Diencephalon (tissue), 1 donor: ENCODE data around the gene OR1J1. TPM values are rescaled to one million over a fixed set of nuclear protein-coding genes. Genes with fewer than 3 reads are reported as not detected.

Experiments used
- total RNA-seq: library from RNA; depleted of rRNA; stranded (reverse); fragments of >200 nt; gene quantifications from one replicate; pipeline ENCODE4 v1.2.3, GENCODE V29; 2014

The OR1J1 gene
- total RNA-seq = not detected

GRCh38 chr9:122477826-122478225, at the start of gene OR1J1:
Gene OR1J1 (minus strand): TSS chr9:122477926. CDS start chr9:122477926, 0 bp downstream.

GRCh38 chr9:122527193-122527592, 49.5 kb upstream of the OR1J1 start, which contains the start of gene OR1N1:
Gene OR1N1 (minus strand): TSS chr9:122527293. CDS start chr9:122527293, 0 bp downstream.

GRCh38 chr9:122518841-122519240, 41.1 kb upstream of the OR1J1 start, which contains the start of gene OR1J4:
Gene OR1J4 (plus strand): TSS chr9:122519141. CDS start chr9:122519141, 0 bp downstream.

GRCh38 chr9:122510502-122510901, 32.8 kb upstream of the OR1J1 start, which contains the start of gene OR1J2:
Gene OR1J2 (plus strand): TSS chr9:122510802. CDS start chr9:122510802, 0 bp downstream.

Other genes with a start within 250 kb of the OR1J1 start
- gene LHX6, start 249.0 kb downstream of the OR1J1 start, total RNA-seq = 22.1 TPM
- 21.0 TPM for gene RBM18, start 213.1 kb downstream of the OR1J1 start, total RNA-seq
- 25.1 TPM for gene MRRF, start 213.0 kb downstream of the OR1J1 start, total RNA-seq
- 1.4 TPM for gene PTGS1, start 106.9 kb downstream of the OR1J1 start, total RNA-seq
- gene OR1J2, start 32.9 kb upstream of the OR1J1 start, total RNA-seq = not detected
- not detected for gene OR1J4, start 41.2 kb upstream of the OR1J1 start, total RNA-seq
- not detected for gene OR1N1, start 49.4 kb upstream of the OR1J1 start, total RNA-seq
- not detected for gene OR1N2, start 75.2 kb upstream of the OR1J1 start, total RNA-seq
- not detected for gene OR1L8, start 105.5 kb upstream of the OR1J1 start, total RNA-seq
- not detected for gene OR1Q1, start 136.8 kb upstream of the OR1J1 start, total RNA-seq
- gene OR1B1, start 179.7 kb upstream of the OR1J1 start, total RNA-seq = not detected
- gene OR1L1, start 183.8 kb upstream of the OR1J1 start, total RNA-seq = not detected
- not detected for gene OR1L3, start 197.2 kb upstream of the OR1J1 start, total RNA-seq
- not detected for gene OR1L4, start 246.1 kb upstream of the OR1J1 start, total RNA-seq